HepG2 (cell line): ENCODE measurements around the gene FBRSL1. TPM values are rescaled to one million over a fixed set of nuclear protein-coding genes. Genes with fewer than 3 reads are reported as not detected.

Experiments
- ATAC-seq: fragments of 200-7000 bp; cut with Tn5 transposase; 3 replicates; pipeline ENCODE4 v1.9.1; 2020; ENCODE audit warnings: mild to moderate bottlenecking, moderate library complexity
- BruUV-seq: library from RNA; stranded (reverse); fragments of 400-500 nt; replicated peaks from 2 replicates; lab custom pipeline; 2021; lab: Mats Ljungman, UMichigan
- CTCF ChIA-PET: fragments of 300-600 bp; formaldehyde crosslinking; extraction: SDS; loops from one replicate; lab custom pipeline; 2021; ENCODE audit warnings: low total read pairs, inconsistent platforms, low intra/inter-chr PET ratio; lab: Yijun Ruan, JAX
- POLR2A ChIA-PET: fragments of 350-600 bp; sonication (Branson Sonifier 250); formaldehyde crosslinking; loops from one replicate; lab custom pipeline; 2020; ENCODE audit warnings: antibody characterized with exemption, inconsistent platforms; lab: Yijun Ruan, JAX
- DNase-seq: peaks from one replicate; pipeline ENCODE4 v3.0.0-alpha.2; 2015; ENCODE audit warnings: low spot score
- FAIRE-seq: peaks from 3 replicates; lab custom pipeline; 2011; peaks lifted over from hg19 to GRCh38; lab: Jason Lieb, UNC
- H2AFZ ChIP-seq: one replicate; pipeline ENCODE4 v1.6.1; 2011; ENCODE audit warnings: low read length, inconsistent platforms
- H3K27ac ChIP-seq: fragments of 300-600 bp; 3 replicates; pipeline ENCODE4 v1.8.0; 2011; ENCODE audit warnings: mixed run types, mild to moderate bottlenecking, mixed read lengths, low read length, inconsistent platforms; ENCODE audit not compliant: insufficient read depth; ENCODE audit errors: extremely low read length
- H3K27me3 ChIP-seq, 2 experiments: fragments of 200-600 bp in 1 of 2; 2 replicates in 1 of 2; 3 replicates in 1 of 2; pipeline versions ENCODE4 v1.6.0 to v1.8.0; 2011; ENCODE audit warnings: low read length in 2 of 2, mild to moderate bottlenecking in 2 of 2, moderate library complexity in 2 of 2, inconsistent platforms in 1 of 2; ENCODE audit not compliant: insufficient read depth in 2 of 2, control insufficient read depth in 1 of 2
- H3K36me3 ChIP-seq, 2 experiments: fragments of 200-600 bp in 1 of 2; replicated peaks in 1 of 2; 2 replicates in 1 of 2; 3 replicates in 1 of 2; pipeline versions ENCODE4 v1.5.1 to v1.8.0; 2011; ENCODE audit warnings: low read length in 2 of 2, inconsistent platforms in 1 of 2; ENCODE audit not compliant: insufficient read depth in 2 of 2, control insufficient read depth in 1 of 2
- H3K4me1 ChIP-seq: 2 replicates; pipeline ENCODE4 v1.5.1; 2012; ENCODE audit warnings: low read length, inconsistent platforms; ENCODE audit not compliant: insufficient read depth
- H3K4me2 ChIP-seq: 2 replicates; pipeline ENCODE4 v1.6.0; 2011; ENCODE audit warnings: low read depth, low read length, inconsistent platforms
- H3K4me3 ChIP-seq, 3 experiments: fragments of 200-600 bp in 1 of 3; sonication (generic), shearing (Covaris generic) in 1 of 3; replicated peaks in 1 of 3; 2 replicates each; pipeline ENCODE4 v1.5.1; 2011 to 2016; ENCODE audit warnings: low read length in 3 of 3, inconsistent platforms in 2 of 3, low read depth in 2 of 3, mild to moderate bottlenecking in 2 of 3, control low read depth in 1 of 3, mixed read lengths in 1 of 3; ENCODE audit not compliant: insufficient read depth in 1 of 3
- H3K79me2 ChIP-seq: one replicate; pipeline ENCODE4 v1.6.1; 2011; ENCODE audit warnings: low read length, inconsistent platforms; ENCODE audit not compliant: insufficient read depth
- H3K9ac ChIP-seq: 2 replicates; pipeline ENCODE4 v1.6.0; 2011; ENCODE audit warnings: mild to moderate bottlenecking, low read depth, low read length, inconsistent platforms; ENCODE audit not compliant: insufficient read depth
- H3K9me3 ChIP-seq: 2 replicates; pipeline ENCODE4 v1.5.1; 2012; ENCODE audit warnings: mild to moderate bottlenecking, low read length
- H4K20me1 ChIP-seq: 2 replicates; pipeline ENCODE4 v1.6.0; 2011; ENCODE audit warnings: inconsistent platforms, mild to moderate bottlenecking, low read length, moderate library complexity; ENCODE audit not compliant: insufficient read depth
- CREB1 ChIP-seq, 2 experiments: fragments of 450-650 bp in 1 of 2; IDR thresholded peaks; 2 replicates each; pipeline ENCODE4 v1.6.1; 2016 to 2017; ENCODE audit warnings: control low read depth in 1 of 2, mild to moderate bottlenecking in 1 of 2, missing compliant biosample characterization in 1 of 2, missing genetic modification characterization in 1 of 2
- NBN ChIP-seq: fragments of 450-650 bp; conservative IDR thresholded peaks from 2 replicates; pipeline ENCODE4 v1.6.1; 2017
- RCOR2 ChIP-seq: IDR thresholded peaks from 2 replicates; pipeline ENCODE4 v1.6.1; 2016; ENCODE audit warnings: missing biosample characterization, missing genetic modification reagents
- THAP8 ChIP-seq: sonication (generic); formaldehyde crosslinking; IDR thresholded peaks from 2 replicates; pipeline ENCODE4 v1.5.1; 2020; ENCODE audit warnings: missing genetic modification reagents, mild to moderate bottlenecking, borderline replicate concordance
- ZBTB49 ChIP-seq: sonication (generic); formaldehyde crosslinking; IDR thresholded peaks from 2 replicates; pipeline ENCODE4 v1.4.0; 2020; ENCODE audit warnings: missing genetic modification reagents, borderline replicate concordance
- ZFX ChIP-seq: sonication (generic); formaldehyde crosslinking; IDR thresholded peaks from 2 replicates; pipeline ENCODE4 v1.4.0; 2020; ENCODE audit warnings: mild to moderate bottlenecking, low read depth, missing genetic modification reagents, moderate library complexity
- ZNF281 ChIP-seq: sonication (generic); formaldehyde crosslinking; IDR thresholded peaks from 2 replicates; pipeline ENCODE4 v1.4.0; 2020; ENCODE audit warnings: missing genetic modification reagents, borderline replicate concordance
- ZNF282 ChIP-seq: fragments of 450-650 bp; IDR thresholded peaks from 2 replicates; pipeline ENCODE4 v1.6.1; 2018; ENCODE audit not compliant: partially characterized antibody
- ZNF441 ChIP-seq: sonication (generic); formaldehyde crosslinking; IDR thresholded peaks from 2 replicates; pipeline ENCODE4 v1.7.0; 2021; ENCODE audit warnings: missing genetic modification reagents, borderline replicate concordance
- ZNF510 ChIP-seq: sonication (generic); formaldehyde crosslinking; IDR thresholded peaks from 2 replicates; pipeline ENCODE4 v1.4.0; 2020; ENCODE audit warnings: low read depth, mild to moderate bottlenecking, missing genetic modification reagents
- ZNF709 ChIP-seq: sonication (generic); formaldehyde crosslinking; IDR thresholded peaks from 2 replicates; pipeline ENCODE4 v1.5.0; 2020; ENCODE audit warnings: mild to moderate bottlenecking, missing genetic modification reagents
- ZNF713 ChIP-seq: sonication (generic); formaldehyde crosslinking; IDR thresholded peaks from 2 replicates; pipeline ENCODE4 v1.4.0; 2020; ENCODE audit warnings: mild to moderate bottlenecking, missing genetic modification reagents
- ZSCAN5A ChIP-seq: sonication (generic); formaldehyde crosslinking; IDR thresholded peaks from 2 replicates; pipeline ENCODE4 v1.8.0; 2022; ENCODE audit warnings: mild to moderate bottlenecking, missing genetic modification reagents, borderline replicate concordance
- WGBS: methylation state at CpG from one replicate; pipeline ENCODE4 v1.1.6; 2017; ENCODE audit warnings: low lambda C conversion rate; 5-methylcytosine and 5-hydroxymethylcytosine counted together
- in situ Hi-C: cut with HindIII; loops from 2 replicates; pipeline ENCODE4 v1.10.0; 2017; ENCODE audit warnings: low pct_unique_long_range_greater_than_20kb; ENCODE audit not compliant: extremely low pct_ligation_motif_present
- intact Hi-C: fragments of 100-400 bp; cut with micrococcal nuclease; formaldehyde crosslinking; loops from one replicate; pipeline ENCODE4 v1.10.0; 2022; ENCODE audit not compliant: unreplicated experiment
- polyA plus RNA-seq, 8 experiments: library from polyadenylated mRNA; depleted of rRNA in 3 of 8; stranded (reverse) in 7 of 8; unstranded in 1 of 8; fragments of >200 nt; fragmentation: Illumina TruSeq in 4 of 8; extraction: Trizol in 4 of 8; gene quantifications; 2 replicates each; pipeline versions ENCODE4 v1.2.1 to v1.2.3, GENCODE V29; 2011 to 2016; ENCODE audit warnings: low read depth in 4 of 8, missing spikeins in 1 of 8, mixed read lengths in 1 of 8; ENCODE audit not compliant: insufficient read depth in 1 of 8
- total RNA-seq, 5 experiments: library from RNA; depleted of rRNA; stranded (reverse); fragments of >200 nt; fragmentation: Illumina TruSeq; extraction: Trizol; gene quantifications; 2 replicates each; pipeline ENCODE4 v1.2.3, GENCODE V29; 2016; ENCODE audit warnings: low read depth in 1 of 5

FBRSL1 gene
- total and polyA plus RNA-seq, 2 of the 13 experiments (the other 11 are each of a cell fraction or from before 2014, with no cell fraction given): 3.6 to 7.9 TPM

- no peak for TF ChIP-seq ZNF281 (CRISPR knock-in tag)
Measured at GRCh38 chr12:132544080-132544397, 54.1 kb downstream of the FBRSL1 start (continued).

- Histone ChIP-seq H3K4me2 (no peak overlapping the region), H3K4me3 (no peak overlapping the region), H4K20me1 (peaks cover 9% of the 10 kb centered on the region; the same call in 1 of the 2 replicates), H2AFZ (no peak overlapping the region), H3K4me1 (no peaks in the 10 kb centered on the region), H3K79me2 (no peaks in the 10 kb centered on the region), H3K9me3 (no peaks in the 10 kb centered on the region), H3K27me3 (no peaks in the 10 kb centered on the region; a peak in 1 of 5 replicates), H3K27ac (no peak overlapping the region), H3K9ac (no peak overlapping the region), H3K36me3 (no peaks in the 10 kb centered on the region)
- no peak for ATAC-seq
- no peak for DNase-seq
- FAIRE-seq: no peak
- intact Hi-C loops (no loop called here), in situ Hi-C loops (no loop called here)
- CTCF ChIA-PET: no interaction called here
- POLR2A ChIA-PET: no interaction called here
- BruUV-seq: no TSS peak
- TF ChIP-seq ZSCAN5A (CRISPR knock-in tag) (no peak), ZNF713 (no peak), ZFX (CRISPR knock-in tag) (no peak), NBN (peak; percentile 79; the same call in 1 of the 2 replicates), ZNF282 (peak; percentile 82), RCOR2 (no peak), ZBTB49 (no peak), ZNF709 (CRISPR knock-in tag) (no peak), CREB1 (IDR thresholded peaks at IDR 0.05) (peak; percentile 70; the same call in 1 of the 2 replicates), CREB1 (CRISPR knock-in tag; IDR thresholded peaks at IDR 0.05) (no peak), ZNF441 (CRISPR knock-in tag) (no peak), ZNF510 (no peak), THAP8 (CRISPR knock-in tag) (no peak)
- 97% methylated on average over 11 of the region's 11 CpGs for WGBS
Measured at GRCh38 chr12:132544498-132544897, 54.5 kb downstream of the FBRSL1 start.
